ENCODE results near the gene TAF1B. TPM values are rescaled to one million over a fixed set of nuclear protein-coding genes. Genes with fewer than 3 reads are reported as not detected.

TAF1B gene
- total RNA-seq, 4 donors from 2014 or later, result 6.7 to 19.3 (median 14.9) TPM

GRCh38 chr2:9895669-9896590 lies 52.7 kb downstream of the TAF1B start:
- TF ChIP-seq CTCF (IDR thresholded peaks at IDR 0.05) (no peak), POLR2A (IDR thresholded peaks at IDR 0.05) (no peak)
- no peaks in the 10 kb centered on the region for H3K27me3 ChIP-seq
- H3K4me1 ChIP-seq, result peaks cover 16 to 89% (median 24%) of the 10 kb centered on the region in 3 donors
- H3K4me3 ChIP-seq, result no peak overlapping the region
- peaks cover 0 to 7% (median 0%) of the 10 kb centered on the region in 3 donors for H3K36me3 ChIP-seq
- H3K27ac ChIP-seq, result peak overlapping the region; percentile 72 to 93 (median 84)
- intact Hi-C loops (cut with DNase I), result no loop called here
- WGBS, 2 donors, result 36 to 41% methylated on average over 7 of the region's 7 CpGs
- H3K9me3 ChIP-seq, result no peaks in the 10 kb centered on the region
- DNase-seq, result no peak

- Histone ChIP-seq H3K27me3 (no peaks in the 10 kb centered on the region), H3K27ac (peak overlapping the region; percentile 76 to 93 (median 83)), H3K36me3 (peaks cover 0 to 4% (median 0%) of the 10 kb centered on the region in 3 donors), H3K9me3 (no peaks in the 10 kb centered on the region), H3K4me1 (peaks cover 16 to 83% (median 24%) of the 10 kb centered on the region in 3 donors), H3K4me3 (no peak overlapping the region)
- intact Hi-C loops (cut with DNase I), result no loop called here
- DNase-seq, result no peak
- TF ChIP-seq POLR2A (IDR thresholded peaks at IDR 0.05), result no peak
- no peak for TF ChIP-seq CTCF (IDR thresholded peaks at IDR 0.05)
- 7 to 13% methylated on average over 3 of the region's 3 CpGs for WGBS, 2 donors
These were observed 54.1 kb downstream of the TAF1B start for GRCh38 chr2:9897331-9897737.

- 18 to 31% methylated on average over 1 to 2 of the region's 2 CpGs for WGBS, 2 donors
- DNase-seq, result no peak
- H3K4me3 ChIP-seq, result no peak overlapping the region
- TF ChIP-seq POLR2A (IDR thresholded peaks at IDR 0.05) (no peak), CTCF (IDR thresholded peaks at IDR 0.05) (no peak)
- peaks cover 16 to 77% (median 24%) of the 10 kb centered on the region in 3 donors for H3K4me1 ChIP-seq
- peak overlapping the region; percentile 76 to 93 (median 83) for H3K27ac ChIP-seq
- no peaks in the 10 kb centered on the region for H3K9me3 ChIP-seq
- no peaks in the 10 kb centered on the region for H3K36me3 ChIP-seq
- intact Hi-C loops (cut with DNase I), result no loop called here
- H3K27me3 ChIP-seq, result no peaks in the 10 kb centered on the region
These were observed 54.6 kb downstream of the TAF1B start for GRCh38 chr2:9897846-9898245.

- no peak for TF ChIP-seq POLR2A (IDR thresholded peaks at IDR 0.05)
- Histone ChIP-seq H3K4me1 (peaks cover 0 to 22% (median 0%) of the 10 kb centered on the region in 3 donors), H3K9me3 (no peaks in the 10 kb centered on the region), H3K27ac (peak overlapping the region in 2 of 4 donors; percentile 74), H3K4me3 (no peak overlapping the region), H3K27me3 (no peaks in the 10 kb centered on the region), H3K36me3 (no peaks in the 10 kb centered on the region)
- 31 to 61% methylated on average over 1 of the region's 1 CpG for WGBS, 2 donors
- intact Hi-C loops (cut with DNase I), result no loop called here
- DNase-seq, result no peak
These were observed 62.1 kb downstream of the TAF1B start for GRCh38 chr2:9905413-9905812.

- peaks cover 0 to 19% (median 0%) of the 10 kb centered on the region in 3 donors for H3K4me1 ChIP-seq
- H3K27ac ChIP-seq, result peak overlapping the region in 3 of 4 donors; percentile 21 to 74 (median 51)
- no peak for DNase-seq
- H3K9me3 ChIP-seq, result no peaks in the 10 kb centered on the region
- intact Hi-C loops (cut with DNase I), result no loop called here
- peaks cover 0 to 16% (median 5%) of the 10 kb centered on the region in 3 donors for H3K36me3 ChIP-seq
- H3K4me3 ChIP-seq, result no peak overlapping the region
- no peak for TF ChIP-seq CTCF (IDR thresholded peaks at IDR 0.05)
- TF ChIP-seq POLR2A (IDR thresholded peaks at IDR 0.05), result no peak
- 63 to 87% methylated on average over 7 of the region's 7 CpGs for WGBS, 2 donors
- no peaks in the 10 kb centered on the region for H3K27me3 ChIP-seq
These were observed 64.1 kb downstream of the TAF1B start for GRCh38 chr2:9907402-9907801.

Data from esophagus squamous epithelium (tissue), 5 donors.